Type B pancreatic cell (in vitro differentiated cells): ENCODE data around the gene CACNA2D1. TPM values are rescaled to one million over a fixed set of nuclear protein-coding genes. Genes with fewer than 3 reads are reported as not detected.

Source experiments
- DNase-seq: peaks from one replicate; pipeline ENCODE4 v3.0.0; 2021; ENCODE audit warnings: mixed read lengths; ENCODE audit not compliant: unreplicated experiment; ENCODE audit errors: extremely low spot score
- H3K27ac Mint-ChIP-seq: 2 replicates; pipeline ENCODE4 v1.8.0; 2021; ENCODE audit warnings: mild to moderate bottlenecking, mixed read lengths
- H3K27me3 Mint-ChIP-seq: 2 replicates; pipeline ENCODE4 v1.8.0; 2021; ENCODE audit warnings: mixed read lengths
- H3K36me3 Mint-ChIP-seq: 2 replicates; pipeline ENCODE4 v1.8.0; 2021; ENCODE audit warnings: mixed read lengths
- H3K4me1 Mint-ChIP-seq: one replicate; pipeline ENCODE4 v1.8.0; 2021; ENCODE audit warnings: mixed read lengths; ENCODE audit not compliant: unreplicated experiment
- H3K4me3 Mint-ChIP-seq: 2 replicates; pipeline ENCODE4 v1.8.0; 2021; ENCODE audit warnings: mild to moderate bottlenecking, mixed read lengths
- H3K9me3 Mint-ChIP-seq: 2 replicates; pipeline ENCODE4 v1.8.0; 2021; ENCODE audit warnings: mixed read lengths
- total RNA-seq: library from RNA; stranded (reverse); gene quantifications from 2 replicates; pipeline ENCODE4 v1.2.1, GENCODE V29; 2021; ENCODE audit warnings: low replicate concordance
- TF ChIP-seq, protein P1 (sequence below): fragments of 200-600 bp; sonication (generic); conservative IDR thresholded peaks from 2 replicates; pipeline ENCODE4 v1.5.0; 2021; ENCODE audit warnings: antibody characterized with exemption, mild to moderate bottlenecking

CACNA2D1 gene
- total RNA-seq, 1 donor from 2014 or later, result 21.5 TPM

DNA sequence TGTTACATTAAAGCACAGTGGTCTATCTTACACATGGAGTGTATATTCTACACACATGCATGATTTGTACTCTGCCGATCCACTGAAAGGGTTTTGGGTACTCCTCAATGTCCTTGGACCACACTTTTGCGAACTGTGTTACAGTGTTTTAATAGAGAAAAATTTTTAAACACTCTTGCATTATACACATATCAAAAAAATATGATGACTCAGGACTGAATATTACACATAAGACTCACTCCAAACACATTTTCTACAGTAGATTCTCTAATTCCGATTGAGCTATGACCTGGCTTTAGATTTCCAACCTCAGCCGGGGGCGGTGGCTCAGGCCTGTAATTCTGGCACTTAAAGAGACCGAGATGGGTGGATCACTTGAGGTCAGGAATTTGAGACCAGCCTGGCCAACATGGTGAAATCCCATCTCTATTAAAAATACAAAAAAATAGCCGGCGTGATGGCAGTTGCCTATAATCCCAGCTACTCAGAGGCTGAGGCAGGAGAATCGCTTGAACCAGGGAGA lies 222.4 kb downstream of the CACNA2D1 start:
- Mint-ChIP-seq H3K27ac (no peak overlapping the region), H3K36me3 (no peaks in the 10 kb centered on the region), H3K4me1 (no peaks in the 10 kb centered on the region), H3K9me3 (no peaks in the 10 kb centered on the region), H3K4me3 (no peak overlapping the region), H3K27me3 (no peaks in the 10 kb centered on the region)
- no peak for DNase-seq
- TF ChIP-seq, protein P1, sequence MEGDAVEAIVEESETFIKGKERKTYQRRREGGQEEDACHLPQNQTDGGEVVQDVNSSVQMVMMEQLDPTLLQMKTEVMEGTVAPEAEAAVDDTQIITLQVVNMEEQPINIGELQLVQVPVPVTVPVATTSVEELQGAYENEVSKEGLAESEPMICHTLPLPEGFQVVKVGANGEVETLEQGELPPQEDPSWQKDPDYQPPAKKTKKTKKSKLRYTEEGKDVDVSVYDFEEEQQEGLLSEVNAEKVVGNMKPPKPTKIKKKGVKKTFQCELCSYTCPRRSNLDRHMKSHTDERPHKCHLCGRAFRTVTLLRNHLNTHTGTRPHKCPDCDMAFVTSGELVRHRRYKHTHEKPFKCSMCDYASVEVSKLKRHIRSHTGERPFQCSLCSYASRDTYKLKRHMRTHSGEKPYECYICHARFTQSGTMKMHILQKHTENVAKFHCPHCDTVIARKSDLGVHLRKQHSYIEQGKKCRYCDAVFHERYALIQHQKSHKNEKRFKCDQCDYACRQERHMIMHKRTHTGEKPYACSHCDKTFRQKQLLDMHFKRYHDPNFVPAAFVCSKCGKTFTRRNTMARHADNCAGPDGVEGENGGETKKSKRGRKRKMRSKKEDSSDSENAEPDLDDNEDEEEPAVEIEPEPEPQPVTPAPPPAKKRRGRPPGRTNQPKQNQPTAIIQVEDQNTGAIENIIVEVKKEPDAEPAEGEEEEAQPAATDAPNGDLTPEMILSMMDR, result no peak

DNA sequence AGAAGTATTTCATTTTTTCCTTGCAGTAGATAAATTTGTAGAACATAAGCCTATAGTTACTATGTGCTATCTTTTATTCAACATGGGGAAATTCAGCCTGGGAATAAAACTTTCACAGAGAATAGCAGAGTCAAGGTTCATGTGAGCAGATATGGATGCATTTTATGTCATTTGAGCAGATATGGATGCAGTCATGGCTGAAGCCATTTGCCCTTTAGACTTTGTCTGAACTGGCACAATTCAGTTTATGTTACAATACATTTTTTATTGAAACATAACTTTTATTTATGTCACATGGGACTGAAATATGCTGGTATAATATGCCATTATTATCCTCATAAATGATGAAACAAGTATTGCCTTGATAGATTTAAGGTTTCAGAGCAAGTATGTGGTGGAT lies 231.1 kb downstream of the CACNA2D1 start:
- Mint-ChIP-seq H3K9me3 (no peaks in the 10 kb centered on the region), H3K4me3 (no peak overlapping the region), H3K4me1 (peaks cover 3% of the 10 kb centered on the region), H3K27me3 (no peaks in the 10 kb centered on the region), H3K36me3 (no peaks in the 10 kb centered on the region), H3K27ac (no peak overlapping the region)
- no peak for DNase-seq
- TF ChIP-seq, protein P1, result no peak

DNA sequence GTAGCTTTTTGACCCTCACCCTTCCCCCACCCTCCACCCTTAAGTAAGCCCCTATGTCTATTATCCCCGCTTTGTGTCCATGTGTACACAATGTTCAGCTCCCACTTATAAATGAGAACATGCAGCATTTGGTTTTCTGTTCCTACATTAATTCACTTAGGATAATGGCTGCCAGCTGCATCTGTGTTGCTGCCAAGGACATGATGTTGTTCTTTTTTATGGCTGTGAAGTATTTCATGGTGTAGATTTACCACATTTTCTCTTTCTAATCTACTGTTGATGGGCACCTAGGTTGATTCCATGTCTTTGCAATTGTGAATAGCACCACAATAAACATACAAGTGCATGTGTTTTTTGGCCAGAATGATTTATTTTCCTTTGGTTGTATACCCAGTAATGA lies 232.2 kb downstream of the CACNA2D1 start:
- Mint-ChIP-seq H3K27me3 (no peaks in the 10 kb centered on the region), H3K36me3 (no peaks in the 10 kb centered on the region), H3K9me3 (no peaks in the 10 kb centered on the region), H3K4me1 (peaks cover 8% of the 10 kb centered on the region), H3K4me3 (no peak overlapping the region), H3K27ac (no peak overlapping the region)
- TF ChIP-seq, protein P1, result no peak
- no peak for DNase-seq

DNA sequence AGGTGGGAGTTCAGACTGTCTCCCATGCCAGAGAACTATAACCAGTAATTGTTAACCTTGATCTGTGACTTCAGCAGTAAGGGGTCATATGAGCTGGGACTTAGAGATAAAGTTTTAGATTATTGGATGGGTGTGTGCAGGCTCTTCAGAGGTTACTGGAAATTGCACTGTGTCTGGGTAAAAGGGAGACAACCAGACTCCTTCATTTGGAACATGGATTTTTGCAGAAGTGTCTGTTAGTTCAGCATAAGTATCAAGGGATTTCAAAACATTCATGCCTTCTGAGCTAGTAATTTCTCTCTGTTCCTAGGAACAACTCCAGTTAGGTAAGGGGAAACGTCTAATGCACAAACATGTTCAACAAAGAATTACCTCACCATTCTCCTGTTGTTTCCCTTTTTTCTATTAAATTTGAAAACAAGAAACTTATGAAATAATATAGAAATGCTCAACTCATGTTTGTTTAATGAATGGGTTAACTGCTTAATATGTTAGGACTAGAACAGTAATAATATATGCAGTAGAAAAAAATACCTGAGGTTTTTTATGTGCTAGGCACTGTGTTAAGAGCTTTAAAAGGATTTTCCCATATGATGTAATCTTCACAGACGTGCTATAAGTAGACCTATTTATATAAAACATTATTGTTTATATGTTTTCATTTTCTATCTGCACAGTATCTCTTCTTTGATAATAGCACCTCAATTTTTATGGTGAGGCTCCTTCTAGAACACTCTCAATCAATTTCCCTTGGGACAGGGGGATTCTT lies 233.0 kb downstream of the CACNA2D1 start:
- H3K4me3 Mint-ChIP-seq, result no peak overlapping the region
- no peaks in the 10 kb centered on the region for H3K36me3 Mint-ChIP-seq
- H3K4me1 Mint-ChIP-seq, result peaks cover 8% of the 10 kb centered on the region

DNA sequence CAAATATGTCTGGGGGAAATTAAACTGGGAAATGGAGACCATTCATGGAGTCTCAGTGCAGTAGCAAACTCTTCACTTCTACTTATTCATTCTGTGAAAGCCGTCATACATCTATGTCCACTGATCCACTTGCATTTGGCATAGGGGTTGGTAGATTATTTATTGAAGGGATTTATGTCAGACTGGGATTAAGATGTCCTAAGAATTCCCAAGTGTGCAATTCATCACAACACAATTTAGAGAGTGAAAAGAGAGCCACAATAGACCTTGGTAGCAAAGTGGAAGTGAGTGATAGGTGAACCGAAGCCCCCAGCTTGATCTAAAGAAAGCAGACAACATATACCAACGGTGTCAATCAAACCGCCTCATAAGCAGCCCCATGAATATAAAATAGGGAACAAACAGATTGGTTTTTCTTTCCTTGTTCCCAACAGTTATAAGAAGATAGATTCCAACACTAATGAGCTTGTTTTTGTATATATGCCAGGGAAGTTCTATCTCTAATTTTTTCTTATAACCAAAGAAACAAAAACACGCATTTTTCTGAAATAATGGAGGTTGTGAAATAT lies 234.3 kb downstream of the CACNA2D1 start:
- Mint-ChIP-seq H3K4me1 (peaks cover 8% of the 10 kb centered on the region), H3K27ac (no peak overlapping the region), H3K9me3 (no peaks in the 10 kb centered on the region), H3K4me3 (no peak overlapping the region), H3K27me3 (no peaks in the 10 kb centered on the region), H3K36me3 (no peaks in the 10 kb centered on the region)
- no peak for DNase-seq
- TF ChIP-seq, protein P1, result no peak

More for the DNA sequence above, 233.0 kb downstream of the CACNA2D1 start:
- Mint-ChIP-seq H3K27ac (no peak overlapping the region), H3K27me3 (no peaks in the 10 kb centered on the region), H3K9me3 (no peaks in the 10 kb centered on the region)
- TF ChIP-seq, protein P1, result no peak
- DNase-seq, result no peak
